SK-MEL-5 (cell line): ENCODE data around the gene PCGF5. TPM values are rescaled to one million over a fixed set of nuclear protein-coding genes. Genes with fewer than 3 reads are reported as not detected.
"Not testable (repeated sequence)": the region's sequence is repeated elsewhere in the genome, so short reads cannot be mapped to it uniquely, and the experiment has no call there.

Experiments used
- DNase-seq: peaks from one replicate; pipeline ENCODE4 v3.0.0-alpha.2; 2016; ENCODE audit warnings: low read depth, low spot score
- in situ Hi-C: cut with HindIII; loops from 2 replicates; pipeline ENCODE4 v1.10.0; 2016; ENCODE audit warnings: low sequenced_read_pairs, high pct_unique_total_duplicates, low pct_unique_long_range_greater_than_20kb
- total RNA-seq: library from RNA; depleted of rRNA; stranded (reverse); fragments of >200 nt; shearing (Covaris generic); gene quantifications from 2 replicates; pipeline ENCODE4 v1.2.3, GENCODE V29; 2014

The PCGF5 gene
- total RNA-seq, 1 experiment from 2014 or later: 22.1 TPM

GRCh38 chr10:91298224-91298871, 77.9 kb downstream of the PCGF5 start:
- peak; percentile 84 for DNase-seq
- in situ Hi-C loops: no loop called here

DNA sequence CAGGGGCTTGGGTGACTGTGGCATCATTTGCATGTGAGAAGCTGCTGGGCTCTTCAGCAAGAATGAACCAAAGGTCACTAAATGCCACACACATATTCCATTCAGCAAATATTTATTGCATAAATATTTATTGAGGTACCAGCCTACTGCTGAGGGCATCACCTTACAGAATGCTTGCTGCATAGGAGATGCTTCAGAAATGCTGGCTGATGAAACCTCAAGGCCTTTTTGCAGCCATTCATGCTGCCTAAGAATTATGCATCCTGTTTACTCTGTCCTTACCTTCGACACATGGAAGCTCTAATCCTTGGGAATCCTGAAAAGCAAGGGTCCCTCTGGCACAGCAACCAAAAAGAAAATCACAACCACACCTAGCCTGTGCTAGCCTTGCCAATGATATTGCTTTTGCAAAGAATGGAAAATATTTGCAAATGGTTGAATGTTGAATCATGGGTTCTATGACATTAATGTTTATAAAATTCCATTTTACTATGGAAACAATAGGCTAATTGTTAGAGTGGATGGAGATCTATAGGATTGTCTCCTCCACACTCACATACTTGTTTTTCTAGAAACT, 79.6 kb downstream of the PCGF5 start:
- no peak for DNase-seq
- in situ Hi-C loops: no loop called here

- DNase-seq, in situ Hi-C loops: not testable (repeated sequence)
Observed at GRCh38 chr10:91302946-91303345, 82.5 kb downstream of the PCGF5 start.

DNA sequence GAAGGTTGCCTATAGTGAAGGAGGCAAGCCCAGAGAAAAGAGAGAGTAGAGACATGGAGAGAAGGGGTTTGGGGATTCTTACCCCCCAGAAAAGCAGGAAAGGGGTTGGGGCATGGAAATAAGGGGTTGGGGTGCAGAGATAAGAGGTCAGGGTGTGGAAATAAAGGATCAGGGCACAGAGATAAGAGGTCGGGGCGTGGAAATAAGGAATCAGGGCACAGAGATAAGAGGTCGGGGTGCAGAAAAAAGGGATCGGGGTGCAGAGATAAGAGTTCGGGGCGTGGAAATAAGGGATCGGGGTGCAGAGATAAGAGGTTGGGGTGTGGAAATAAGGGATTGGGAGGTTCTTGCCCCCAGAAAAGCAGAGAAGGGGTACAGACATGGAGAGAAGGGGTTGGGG, 85.5 kb downstream of the PCGF5 start:
- in situ Hi-C loops, DNase-seq: not testable (repeated sequence)

DNA sequence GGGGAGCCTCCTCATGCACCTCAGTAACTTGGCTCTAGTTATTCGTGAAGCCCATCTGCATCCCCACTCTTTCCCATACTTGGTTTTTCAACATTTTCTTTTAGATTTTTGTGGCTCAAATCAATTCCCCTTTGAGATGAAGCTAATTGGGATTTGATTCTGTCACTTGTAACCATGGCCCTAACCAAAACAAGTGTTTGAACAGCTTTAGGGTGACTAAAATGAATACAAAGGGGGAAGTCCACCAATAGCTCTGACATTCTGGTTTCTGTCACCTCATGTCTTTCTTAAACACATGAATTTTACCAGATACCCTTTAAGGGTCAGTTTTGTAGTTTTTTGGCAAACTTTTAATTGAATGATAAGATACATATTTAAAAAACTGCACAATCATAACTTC, 87.0 kb downstream of the PCGF5 start:
- in situ Hi-C loops: no loop called here

DNA sequence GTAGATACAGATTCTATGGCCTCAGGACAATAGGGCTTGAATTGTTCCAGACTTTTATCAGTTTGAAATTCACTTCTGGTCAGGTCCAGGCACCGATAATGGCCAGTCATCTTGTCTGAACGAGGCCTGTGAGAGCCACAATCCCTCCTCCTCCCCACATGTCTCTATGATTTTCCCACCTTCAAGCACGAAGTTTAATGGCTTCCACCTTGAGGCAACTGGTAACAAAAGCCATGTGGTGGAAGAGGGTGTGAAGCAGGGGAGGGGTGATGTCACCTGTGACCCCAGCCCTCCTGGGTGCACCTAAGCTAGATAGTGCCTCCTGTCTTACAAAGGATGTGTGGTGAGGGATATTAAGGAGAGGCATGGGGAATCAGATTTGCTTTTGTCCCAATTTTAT, 89.2 kb downstream of the PCGF5 start:
- no peak for DNase-seq
- in situ Hi-C loops: no loop called here

More for the DNA sequence above, 87.0 kb downstream of the PCGF5 start:
- DNase-seq: no peak

- in situ Hi-C loops: no loop called here
- DNase-seq: no peak
Observed at GRCh38 chr10:91311601-91312381, 91.3 kb downstream of the PCGF5 start.

GRCh38 chr10:91312382-91312733, 91.9 kb downstream of the PCGF5 start:
- in situ Hi-C loops: no loop called here
- no peak for DNase-seq

DNA sequence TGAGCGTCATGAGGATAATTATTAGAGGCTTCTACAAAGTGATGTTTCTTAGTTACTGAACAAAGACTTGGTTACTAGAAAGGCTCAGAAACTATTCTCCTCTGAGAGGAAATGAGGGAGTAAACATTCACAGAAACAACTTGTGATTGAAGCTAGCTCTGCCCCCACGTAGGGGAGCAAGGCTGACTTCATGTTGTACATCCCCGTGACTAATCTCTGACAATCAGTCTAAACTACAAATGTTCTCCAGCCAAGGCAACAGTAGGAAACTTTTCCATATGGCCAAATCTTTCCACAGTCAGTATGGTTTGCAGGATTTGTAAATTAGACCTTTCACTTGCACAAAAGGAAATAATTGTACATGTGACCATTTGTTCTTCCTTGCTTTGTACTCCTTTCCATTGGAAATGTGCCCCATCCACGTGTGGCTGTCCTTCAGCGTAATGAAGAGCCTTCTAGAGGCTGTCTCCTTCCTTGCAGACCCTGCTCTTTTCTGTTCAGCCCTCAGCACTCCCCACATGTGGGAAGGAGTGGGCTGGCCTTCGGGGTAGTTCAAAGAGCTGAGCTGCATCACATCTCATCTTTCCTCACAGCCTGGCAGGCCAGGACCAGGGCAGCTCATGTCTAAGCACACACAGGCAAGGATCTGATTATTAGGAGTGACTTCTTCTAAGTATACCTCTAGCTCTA, 93.5 kb downstream of the PCGF5 start:
- in situ Hi-C loops: no loop called here

GRCh38 chr10:91316486-91316885, 96.0 kb downstream of the PCGF5 start:
- DNase-seq: no peak
- in situ Hi-C loops: no loop called here

More for the DNA sequence above, 93.5 kb downstream of the PCGF5 start:
- DNase-seq: no peak

DNA sequence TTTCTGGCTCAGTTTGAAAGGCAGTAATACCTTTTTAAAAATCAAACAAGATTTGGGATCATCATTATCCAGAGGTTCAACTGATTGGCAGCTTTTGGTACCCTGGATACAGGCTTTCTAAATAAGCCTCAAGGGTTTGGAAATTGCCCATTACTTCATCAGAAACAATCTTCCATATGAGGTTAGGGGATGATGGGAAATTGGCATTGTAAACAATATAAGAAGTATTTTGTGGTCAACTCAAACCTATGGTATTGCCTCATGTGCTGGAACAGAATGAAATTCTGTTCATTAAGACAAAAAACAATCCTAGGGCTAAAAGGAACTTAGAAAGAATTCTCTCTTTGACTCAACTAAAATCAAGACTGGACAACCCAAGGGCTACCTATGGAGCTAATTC, 97.1 kb downstream of the PCGF5 start:
- in situ Hi-C loops: no loop called here
- no peak for DNase-seq

- no peak for DNase-seq
- in situ Hi-C loops: no loop called here
Observed at GRCh38 chr10:91319336-91319735, 98.9 kb downstream of the PCGF5 start.

- in situ Hi-C loops, DNase-seq: not testable (repeated sequence)
Observed at GRCh38 chr10:91323293-91323905, 102.9 kb downstream of the PCGF5 start.

DNA sequence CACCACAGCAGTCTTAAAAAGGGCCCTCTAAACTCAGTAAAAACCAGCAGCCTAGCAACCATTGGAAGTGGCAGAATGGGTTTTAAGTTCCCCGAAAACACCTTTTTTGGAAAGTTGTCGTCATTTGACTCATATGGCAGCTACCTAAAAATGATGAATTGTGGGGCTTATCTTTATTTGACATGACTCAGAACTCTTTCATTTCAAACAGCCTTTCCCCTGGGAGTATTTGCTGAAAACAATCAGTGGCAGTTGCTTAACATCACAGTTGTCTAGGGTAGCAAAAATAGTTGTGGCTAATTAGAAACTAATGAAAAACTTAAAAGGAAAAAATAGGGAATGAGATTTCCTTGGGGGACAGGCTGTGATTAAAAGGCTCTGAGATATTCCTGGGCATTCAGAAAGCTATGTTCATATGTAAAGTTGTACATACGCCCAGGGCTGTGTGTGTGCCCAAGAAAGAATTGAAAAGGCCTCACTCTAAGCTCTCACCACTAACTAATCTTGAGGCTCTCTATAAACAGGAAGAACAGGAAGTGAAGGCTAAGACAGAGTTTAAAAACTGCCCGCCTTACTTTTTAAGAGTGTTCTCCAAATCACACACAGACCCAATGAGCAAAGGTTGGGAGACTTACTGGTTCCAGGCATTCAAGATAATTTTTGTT, 108.0 kb downstream of the PCGF5 start:
- DNase-seq: no peak
- in situ Hi-C loops: no loop called here
